ENCODE data around the gene EPS15. TPM values are rescaled to one million over a fixed set of nuclear protein-coding genes. Genes with fewer than 3 reads are reported as not detected.

The EPS15 gene
- total and polyA plus RNA-seq, 5 experiments from 2014 or later, result 29.5 to 53.8 (median 41.1) TPM

GRCh38 chr1:51372561-51372960 lies 146.5 kb downstream of the EPS15 start:
- H3K4me3 Mint-ChIP-seq, result no peak overlapping the region
- ATAC-seq (no peak), DNase-seq (no peak)
- no peak overlapping the region for H3K27ac Mint-ChIP-seq
- H3K9me3 Mint-ChIP-seq, result no peaks in the 10 kb centered on the region
- peaks cover 7 to 68% (median 35%) of the 10 kb centered on the region in 3 donors for H3K36me3 Mint-ChIP-seq
- H3K4me1 Mint-ChIP-seq, result no peaks in the 10 kb centered on the region
- POLR2A ChIA-PET, result no interaction called here
- H3K27me3 Mint-ChIP-seq, result no peaks in the 10 kb centered on the region

- POLR2A ChIA-PET, result no interaction called here
- H3K4me3 Mint-ChIP-seq, result no peak overlapping the region
- no peaks in the 10 kb centered on the region for H3K9me3 Mint-ChIP-seq
- H3K4me1 Mint-ChIP-seq, result no peaks in the 10 kb centered on the region
- H3K36me3 Mint-ChIP-seq, result peaks cover 6 to 70% (median 30%) of the 10 kb centered on the region in 3 donors
- no peak for ATAC-seq
- H3K27ac Mint-ChIP-seq, result peak overlapping the region in 1 of 10 donors; percentile 5
- no peak for DNase-seq
- no peaks in the 10 kb centered on the region for H3K27me3 Mint-ChIP-seq
These were observed 149.9 kb downstream of the EPS15 start for GRCh38 chr1:51369171-51369570.

- no peaks in the 10 kb centered on the region for H3K27me3 Mint-ChIP-seq
- DNase-seq (no peak), ATAC-seq (no peak)
- H3K9me3 Mint-ChIP-seq, result no peaks in the 10 kb centered on the region
- H3K27ac Mint-ChIP-seq, result no peak overlapping the region
- H3K4me3 Mint-ChIP-seq, result no peak overlapping the region
- H3K36me3 Mint-ChIP-seq, result peaks cover 8 to 72% (median 27%) of the 10 kb centered on the region in 3 donors
- H3K4me1 Mint-ChIP-seq, result no peaks in the 10 kb centered on the region
- POLR2A ChIA-PET, result no interaction called here
These were observed 153.3 kb downstream of the EPS15 start for GRCh38 chr1:51365774-51366173.

- Mint-ChIP-seq H3K4me3 (no peak overlapping the region), H3K9me3 (no peaks in the 10 kb centered on the region), H3K4me1 (no peaks in the 10 kb centered on the region), H3K36me3 (peaks cover 8 to 86% (median 42%) of the 10 kb centered on the region in 3 donors), H3K27ac (peak overlapping the region in 1 of 10 donors; percentile 38), H3K27me3 (no peaks in the 10 kb centered on the region)
- POLR2A ChIA-PET, result no interaction called here
- ATAC-seq (no peak), DNase-seq (no peak)
These were observed 159.2 kb downstream of the EPS15 start for GRCh38 chr1:51359879-51360278.

- H3K36me3 Mint-ChIP-seq, result peaks cover 0 to 55% (median 30%) of the 10 kb centered on the region in 3 donors
- H3K27me3 Mint-ChIP-seq, result no peaks in the 10 kb centered on the region
- no peak overlapping the region for H3K27ac Mint-ChIP-seq
- DNase-seq (no peak), ATAC-seq (no peak)
- no peaks in the 10 kb centered on the region for H3K9me3 Mint-ChIP-seq
- H3K4me1 Mint-ChIP-seq, result no peaks in the 10 kb centered on the region
- POLR2A ChIA-PET, result no interaction called here
- no peak overlapping the region for H3K4me3 Mint-ChIP-seq
These were observed 163.7 kb downstream of the EPS15 start for GRCh38 chr1:51355382-51355781.

- DNase-seq (no peak), ATAC-seq (no peak)
- Mint-ChIP-seq H3K4me3 (no peak overlapping the region), H3K36me3 (peaks cover 0 to 46% (median 25%) of the 10 kb centered on the region in 3 donors), H3K27me3 (no peaks in the 10 kb centered on the region), H3K27ac (no peak overlapping the region), H3K9me3 (no peaks in the 10 kb centered on the region), H3K4me1 (no peaks in the 10 kb centered on the region)
- POLR2A ChIA-PET, result no interaction called here
These were observed 164.7 kb downstream of the EPS15 start for GRCh38 chr1:51354416-51354815.

DNA sequence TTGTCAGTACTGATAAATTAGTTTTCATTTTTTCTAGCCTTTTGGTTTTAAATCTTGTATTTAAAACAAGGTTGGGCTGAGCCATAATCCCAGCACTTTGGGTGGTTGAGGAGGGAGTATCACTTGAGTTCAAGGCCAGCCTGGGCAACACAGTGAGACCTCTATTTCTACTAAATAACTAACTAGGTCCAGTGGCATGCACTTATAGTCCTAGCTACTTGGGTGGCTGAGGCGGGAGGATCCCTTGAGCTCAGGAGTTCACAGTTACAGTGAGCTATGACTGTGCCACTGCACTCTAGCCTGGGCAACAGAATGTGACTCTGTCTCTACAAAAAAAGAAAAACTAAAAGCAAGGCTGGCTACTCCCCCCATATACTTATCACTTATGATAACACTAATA lies 167.2 kb downstream of the EPS15 start:
- Mint-ChIP-seq H3K9me3 (no peaks in the 10 kb centered on the region), H3K4me3 (no peak overlapping the region), H3K27ac (no peak overlapping the region), H3K4me1 (no peaks in the 10 kb centered on the region), H3K36me3 (peaks cover 0 to 27% (median 14%) of the 10 kb centered on the region in 3 donors), H3K27me3 (no peaks in the 10 kb centered on the region)
- no peak for DNase-seq
- no peak for ATAC-seq
- POLR2A ChIA-PET, result no interaction called here

DNA sequence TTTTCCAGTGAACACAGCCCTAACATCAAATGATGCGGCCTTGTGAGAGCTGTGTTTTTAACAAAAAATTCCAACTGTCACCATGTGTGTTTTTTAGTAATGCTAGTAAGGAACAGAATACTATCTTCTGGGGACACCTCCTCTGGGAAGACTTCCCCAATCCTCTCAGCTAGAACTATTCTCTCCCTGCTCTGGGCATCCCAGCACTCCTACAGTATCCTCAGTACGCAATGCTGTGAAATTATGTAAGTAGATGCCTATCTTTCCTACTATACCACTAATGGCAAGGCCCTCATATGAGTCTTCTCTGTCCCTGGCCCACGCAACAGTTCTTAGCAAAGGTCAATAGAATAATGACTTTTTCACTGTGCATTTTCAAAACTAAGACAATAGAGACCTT lies 169.2 kb downstream of the EPS15 start:
- no peak overlapping the region for H3K4me3 Mint-ChIP-seq
- H3K4me1 Mint-ChIP-seq, result peaks cover 0 to 4% (median 0%) of the 10 kb centered on the region in 4 donors
- H3K27me3 Mint-ChIP-seq, result peaks cover 3 to 15% (median 11%) of the 10 kb centered on the region in 5 donors
- no peak for DNase-seq
- no peak for ATAC-seq
- H3K36me3 Mint-ChIP-seq, result peaks cover 0 to 7% (median 3%) of the 10 kb centered on the region in 3 donors
- no peaks in the 10 kb centered on the region for H3K9me3 Mint-ChIP-seq
- POLR2A ChIA-PET, result no interaction called here
- no peak overlapping the region for H3K27ac Mint-ChIP-seq

- H3K4me1 Mint-ChIP-seq, result peaks cover 4 to 8% (median 8%) of the 10 kb centered on the region in 4 donors
- H3K4me3 Mint-ChIP-seq, result no peak overlapping the region
- H3K27me3 Mint-ChIP-seq, result peaks cover 14 to 29% (median 21%) of the 10 kb centered on the region in 5 donors
- DNase-seq (no peak), ATAC-seq (no peak)
- H3K27ac Mint-ChIP-seq, result no peak overlapping the region
- POLR2A ChIA-PET, result no interaction called here
- H3K36me3 Mint-ChIP-seq, result no peaks in the 10 kb centered on the region
- H3K9me3 Mint-ChIP-seq, result no peaks in the 10 kb centered on the region
These were observed 170.9 kb downstream of the EPS15 start for GRCh38 chr1:51348147-51348527.

GRCh38 chr1:51347398-51348146 lies 171.5 kb downstream of the EPS15 start:
- DNase-seq (no peak), ATAC-seq (no peak)
- peaks cover 19 to 34% (median 25%) of the 10 kb centered on the region in 5 donors for H3K27me3 Mint-ChIP-seq
- peaks cover 4 to 8% (median 8%) of the 10 kb centered on the region in 4 donors for H3K4me1 Mint-ChIP-seq
- H3K9me3 Mint-ChIP-seq, result no peaks in the 10 kb centered on the region
- no peak overlapping the region for H3K4me3 Mint-ChIP-seq
- no peaks in the 10 kb centered on the region for H3K36me3 Mint-ChIP-seq
- no peak overlapping the region for H3K27ac Mint-ChIP-seq
- POLR2A ChIA-PET, result no interaction called here

- Mint-ChIP-seq H3K27ac (no peak overlapping the region), H3K27me3 (peaks cover 31 to 47% (median 33%) of the 10 kb centered on the region in 5 donors), H3K4me3 (peak overlapping the region in 1 of 10 donors; percentile 43), H3K9me3 (no peaks in the 10 kb centered on the region), H3K36me3 (no peaks in the 10 kb centered on the region), H3K4me1 (peaks cover 4 to 8% (median 8%) of the 10 kb centered on the region in 4 donors)
- DNase-seq (no peak), ATAC-seq (no peak)
- POLR2A ChIA-PET, result no interaction called here
These were observed 172.8 kb downstream of the EPS15 start for GRCh38 chr1:51346086-51346942.

GRCh38 chr1:51345300-51345687 lies 173.8 kb downstream of the EPS15 start:
- ATAC-seq (no peak), DNase-seq (no peak)
- Mint-ChIP-seq H3K9me3 (no peaks in the 10 kb centered on the region), H3K27ac (no peak overlapping the region), H3K36me3 (no peaks in the 10 kb centered on the region), H3K27me3 (peaks cover 31 to 52% (median 35%) of the 10 kb centered on the region in 5 donors), H3K4me3 (no peak overlapping the region), H3K4me1 (peaks cover 4 to 8% (median 8%) of the 10 kb centered on the region in 4 donors)
- POLR2A ChIA-PET, result no interaction called here

DNA sequence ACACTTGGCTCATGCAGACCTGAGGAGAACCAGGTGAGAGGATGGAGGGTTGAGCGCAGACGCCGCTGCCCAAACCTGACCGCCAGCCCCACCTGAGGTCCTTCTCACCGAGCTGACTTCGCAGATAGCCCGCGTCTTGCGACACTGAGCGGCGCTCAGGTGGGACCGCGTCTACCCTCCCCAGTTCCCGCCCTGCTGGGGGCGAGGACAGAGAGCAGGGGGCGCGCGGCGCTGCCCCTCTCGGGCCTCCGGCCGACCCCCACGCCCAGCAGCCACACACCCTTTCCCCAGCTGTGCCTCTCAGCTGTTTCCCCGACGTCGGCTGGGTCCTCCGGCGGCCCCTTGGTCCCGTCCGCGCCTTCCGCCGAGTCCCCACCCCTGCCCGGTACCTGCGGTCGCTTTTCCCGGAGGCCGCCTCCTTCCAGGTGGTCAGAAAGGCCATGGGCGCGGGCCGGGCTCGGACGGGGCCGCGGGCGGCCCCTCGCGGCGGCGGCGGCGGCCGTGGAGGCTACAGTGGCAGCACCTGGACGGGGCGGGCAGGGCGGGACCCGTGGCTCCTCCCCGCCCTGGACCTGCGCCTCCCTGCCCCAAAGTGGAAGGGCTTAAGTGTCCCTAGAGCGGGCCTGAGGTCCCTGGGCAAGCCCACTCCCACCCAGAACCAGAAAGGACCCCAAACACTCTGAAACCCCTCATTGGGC lies 174.3 kb downstream of the EPS15 start:
- no peaks in the 10 kb centered on the region for H3K36me3 Mint-ChIP-seq
- ATAC-seq (no peak), DNase-seq (no peak)
- POLR2A ChIA-PET, result no interaction called here
- H3K27ac Mint-ChIP-seq, result no peak overlapping the region
- H3K4me1 Mint-ChIP-seq, result peaks cover 4 to 8% (median 8%) of the 10 kb centered on the region in 4 donors
- H3K9me3 Mint-ChIP-seq, result no peaks in the 10 kb centered on the region
- no peak overlapping the region for H3K4me3 Mint-ChIP-seq
- peaks cover 34 to 58% (median 36%) of the 10 kb centered on the region in 5 donors for H3K27me3 Mint-ChIP-seq
